Activated B cell treated with CpG ODN at 0.5 μM for 24 hours (primary cell): ENCODE results near the gene DHRSX. TPM values are rescaled to one million over a fixed set of nuclear protein-coding genes. Genes with fewer than 3 reads are reported as not detected.
"Not testable (repeated sequence)": the region's sequence is repeated elsewhere in the genome, so short reads cannot be mapped to it uniquely, and the experiment has no call there.

Experiments used
- ATAC-seq: fragments of 200-7000 bp; cut with Tn5 transposase; one replicate; pipeline ENCODE4 v1.10.0; 2021; ENCODE audit warnings: low read depth, mild to moderate bottlenecking, moderate library complexity
- CTCF ChIA-PET: fragments of 350-600 bp; sonication (Branson Sonifier 250); formaldehyde crosslinking; loops from one replicate; lab custom pipeline; 2021; ENCODE audit warnings: antibody characterized with exemption; lab: Charles Lee
- POLR2A ChIA-PET: fragments of 350-600 bp; sonication (Branson Sonifier 250); formaldehyde crosslinking; loops from one replicate; lab custom pipeline; 2021; ENCODE audit warnings: antibody characterized with exemption; lab: Charles Lee
- DNase-seq: peaks from one replicate; pipeline ENCODE4 v3.0.0; 2022
- H3K27ac Mint-ChIP-seq: one replicate; pipeline ENCODE4 v1.8.0; 2020; ENCODE audit warnings: mixed read lengths
- H3K27me3 Mint-ChIP-seq: one replicate; pipeline ENCODE4 v1.8.0; 2021; ENCODE audit warnings: mixed read lengths
- H3K36me3 Mint-ChIP-seq: one replicate; pipeline ENCODE4 v1.8.0; 2021; ENCODE audit warnings: low read depth, mixed read lengths
- H3K4me1 Mint-ChIP-seq: one replicate; pipeline ENCODE4 v1.8.0; 2021; ENCODE audit warnings: mixed read lengths
- H3K4me3 Mint-ChIP-seq: one replicate; pipeline ENCODE4 v1.8.0; 2020; ENCODE audit warnings: mild to moderate bottlenecking, mixed read lengths
- H3K9me3 Mint-ChIP-seq: one replicate; pipeline ENCODE4 v1.8.0; 2020; ENCODE audit warnings: mixed read lengths
- CTCF ChIP-seq: fragments of 200-600 bp; IDR thresholded peaks from one replicate; pipeline ENCODE4 v1.8.0; 2022; ENCODE audit warnings: antibody characterized with exemption, mild to moderate bottlenecking
- intact Hi-C: fragments of 100-400 bp; cut with micrococcal nuclease; formaldehyde crosslinking; loops from one replicate; pipeline ENCODE4 v1.15.1; 2024
- total RNA-seq: library from RNA; stranded (reverse); gene quantifications from 2 replicates; pipeline ENCODE4 v1.2.3, GENCODE V29; 2022

The DHRSX gene
- total RNA-seq, 1 donor from 2014 or later = 28.3 TPM

- POLR2A ChIA-PET = no interaction called here
- no peak for DNase-seq
- CTCF ChIA-PET = no interaction called here
- peaks cover 13% of the 10 kb centered on the region for H3K27me3 Mint-ChIP-seq
- intact Hi-C loops = no loop called here
- TF ChIP-seq CTCF = no peak
- H3K36me3 Mint-ChIP-seq = no peaks in the 10 kb centered on the region
- H3K27ac Mint-ChIP-seq = no peak overlapping the region
- peaks cover under 1% of the 10 kb centered on the region for H3K9me3 Mint-ChIP-seq
- H3K4me1 Mint-ChIP-seq = peaks cover 2% of the 10 kb centered on the region
- no peak for ATAC-seq
- H3K4me3 Mint-ChIP-seq = no peak overlapping the region
Measured at GRCh38 chrX:2539586-2539985, 38.8 kb upstream of the DHRSX start.

- ATAC-seq (no peak), DNase-seq (no peak)
- no peak overlapping the region for H3K27ac Mint-ChIP-seq
- H3K27me3 Mint-ChIP-seq = peaks cover 5% of the 10 kb centered on the region
- intact Hi-C loops = no loop called here
- ChIA-PET CTCF (no interaction called here), POLR2A (no interaction called here)
- peaks cover 2% of the 10 kb centered on the region for H3K4me1 Mint-ChIP-seq
- peaks cover 2% of the 10 kb centered on the region for H3K9me3 Mint-ChIP-seq
- H3K4me3 Mint-ChIP-seq = no peak overlapping the region
- H3K36me3 Mint-ChIP-seq = no peaks in the 10 kb centered on the region
- TF ChIP-seq CTCF = no peak
Measured at GRCh38 chrX:2538031-2538757, 37.4 kb upstream of the DHRSX start.

GRCh38 chrX:2536974-2537373 lies 36.2 kb upstream of the DHRSX start:
- POLR2A ChIA-PET = no interaction called here
- no peak for TF ChIP-seq CTCF

GRCh38 chrX:2536141-2536540 lies 35.4 kb upstream of the DHRSX start:
- Mint-ChIP-seq H3K4me3 (no peak overlapping the region), H3K27me3 (peaks cover 3% of the 10 kb centered on the region), H3K27ac (no peak overlapping the region), H3K9me3 (peaks cover 2% of the 10 kb centered on the region), H3K4me1 (peaks cover 2% of the 10 kb centered on the region), H3K36me3 (no peaks in the 10 kb centered on the region)
- ChIA-PET CTCF (no interaction called here), POLR2A (no interaction called here)
- ATAC-seq (no peak), DNase-seq (no peak)
- intact Hi-C loops = no loop called here
- TF ChIP-seq CTCF = no peak

More at GRCh38 chrX:2536974-2537373, 36.2 kb upstream of the DHRSX start:
- Mint-ChIP-seq H3K4me1 (peaks cover 2% of the 10 kb centered on the region), H3K9me3 (peaks cover 2% of the 10 kb centered on the region), H3K4me3 (no peak overlapping the region), H3K27ac (no peak overlapping the region), H3K27me3 (peaks cover 3% of the 10 kb centered on the region), H3K36me3 (no peaks in the 10 kb centered on the region)
- DNase-seq (no peak), ATAC-seq (no peak)
- CTCF ChIA-PET = no interaction called here
- intact Hi-C loops = no loop called here

GRCh38 chrX:2534261-2535021 lies 33.7 kb upstream of the DHRSX start:
- DNase-seq, POLR2A ChIA-PET, CTCF ChIA-PET, H3K27ac Mint-ChIP-seq, H3K36me3 Mint-ChIP-seq, H3K9me3 Mint-ChIP-seq, H3K4me3 Mint-ChIP-seq, ATAC-seq, H3K27me3 Mint-ChIP-seq, H3K4me1 Mint-ChIP-seq: not testable (repeated sequence)
- intact Hi-C loops = loop anchor here (5.0 kb wide), 1 partner anchor 37 kb away; no protein-coding TSS in a partner anchor
